ENCODE measurements around the gene NUP214. TPM values are rescaled to one million over a fixed set of nuclear protein-coding genes. Genes with fewer than 3 reads are reported as not detected.

The NUP214 gene
- total RNA-seq, 1 experiment from 2014 or later = 25.6 TPM

DNA sequence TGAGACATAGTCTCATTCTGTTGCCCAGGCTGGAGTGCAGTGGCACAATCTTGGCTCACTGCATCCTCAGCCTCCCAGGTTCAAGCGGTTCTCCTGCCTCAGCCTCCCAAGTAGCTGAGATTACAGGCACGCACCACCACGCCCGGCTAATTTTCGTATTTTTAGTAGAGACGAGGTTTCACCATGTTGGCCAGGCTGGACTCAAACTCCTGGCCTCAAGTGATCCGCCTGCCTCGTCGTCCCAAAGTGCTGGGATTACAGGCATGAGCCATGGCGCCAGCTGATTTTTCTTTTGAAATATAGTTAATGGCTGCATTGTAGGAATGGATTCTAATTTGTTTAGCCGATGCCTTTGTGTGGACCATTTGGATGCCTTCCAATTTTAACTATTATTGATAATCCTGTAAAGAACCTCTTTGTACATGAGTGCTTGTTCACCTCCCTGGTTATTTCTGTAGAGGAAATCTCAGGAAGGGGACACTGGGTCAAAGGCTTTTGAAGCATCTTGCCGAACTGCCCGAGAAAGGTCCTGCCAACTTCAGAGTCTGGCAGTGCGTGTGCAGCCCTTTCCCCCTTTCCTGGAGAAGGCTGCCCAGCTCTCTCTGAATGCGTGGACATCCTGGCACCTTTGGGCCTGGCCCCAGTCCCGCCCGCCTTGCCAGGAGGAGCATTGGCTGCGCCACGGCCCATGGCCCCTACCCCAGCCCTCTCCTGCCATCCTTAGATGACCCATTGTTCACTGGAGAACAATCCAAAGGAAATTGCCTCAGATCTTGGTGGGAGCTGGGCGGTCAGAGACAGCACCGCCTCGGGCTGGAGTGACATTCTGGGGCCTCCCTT lies 8.9 kb upstream of the NUP214 start:
- intact Hi-C loops (cut with micrococcal nuclease) = no loop called here
- Histone ChIP-seq H3K27ac (ENCODE audit: low read length) (no peak overlapping the region), H3K4me2 (ENCODE audit: low read length) (no peak overlapping the region), H3K27me3 (ENCODE audit: low read length) (no peaks in the 10 kb centered on the region), H4K20me1 (ENCODE audit: low read length) (no peaks in the 10 kb centered on the region), H3K4me1 (ENCODE audit: insufficient read depth, low read length) (no peaks in the 10 kb centered on the region), H3K4me3 (ENCODE audit: low read length) (no peak overlapping the region), H3K36me3 (ENCODE audit: low read depth, low read length) (no peaks in the 10 kb centered on the region), H2AFZ (ENCODE audit: low read length) (no peak overlapping the region), H3K9me2 (replicated peaks; ENCODE audit: low read length) (no peaks in the 10 kb centered on the region), H3K9ac (ENCODE audit: low read length) (no peak overlapping the region), H3K79me2 (ENCODE audit: low read length) (no peaks in the 10 kb centered on the region), H3K9me3 (ENCODE audit: low read length) (no peaks in the 10 kb centered on the region), H3F3A (ENCODE audit: low read length, unreplicated experiment) (no peaks in the 10 kb centered on the region)
- TF ChIP-seq, protein P1, sequence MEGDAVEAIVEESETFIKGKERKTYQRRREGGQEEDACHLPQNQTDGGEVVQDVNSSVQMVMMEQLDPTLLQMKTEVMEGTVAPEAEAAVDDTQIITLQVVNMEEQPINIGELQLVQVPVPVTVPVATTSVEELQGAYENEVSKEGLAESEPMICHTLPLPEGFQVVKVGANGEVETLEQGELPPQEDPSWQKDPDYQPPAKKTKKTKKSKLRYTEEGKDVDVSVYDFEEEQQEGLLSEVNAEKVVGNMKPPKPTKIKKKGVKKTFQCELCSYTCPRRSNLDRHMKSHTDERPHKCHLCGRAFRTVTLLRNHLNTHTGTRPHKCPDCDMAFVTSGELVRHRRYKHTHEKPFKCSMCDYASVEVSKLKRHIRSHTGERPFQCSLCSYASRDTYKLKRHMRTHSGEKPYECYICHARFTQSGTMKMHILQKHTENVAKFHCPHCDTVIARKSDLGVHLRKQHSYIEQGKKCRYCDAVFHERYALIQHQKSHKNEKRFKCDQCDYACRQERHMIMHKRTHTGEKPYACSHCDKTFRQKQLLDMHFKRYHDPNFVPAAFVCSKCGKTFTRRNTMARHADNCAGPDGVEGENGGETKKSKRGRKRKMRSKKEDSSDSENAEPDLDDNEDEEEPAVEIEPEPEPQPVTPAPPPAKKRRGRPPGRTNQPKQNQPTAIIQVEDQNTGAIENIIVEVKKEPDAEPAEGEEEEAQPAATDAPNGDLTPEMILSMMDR (conservative IDR thresholded peaks at IDR 0.05; ENCODE audit: low read depth, low read length) = no peak
- TF ChIP-seq EZH2 (IDR thresholded peaks at IDR 0.05; ENCODE audit: low read length, unreplicated experiment) (no peak), EZH2phosphoT487 (IDR thresholded peaks at IDR 0.05; ENCODE audit: borderline replicate concordance, low read length) (no peak)
- POLR2A ChIA-PET (ENCODE audit: unreplicated experiment) = no interaction called here
- DNase-seq (no peak), ATAC-seq (no peak)
- CTCF ChIA-PET = no interaction called here
- BruUV-seq (replicated peaks) = no TSS peak

DNA sequence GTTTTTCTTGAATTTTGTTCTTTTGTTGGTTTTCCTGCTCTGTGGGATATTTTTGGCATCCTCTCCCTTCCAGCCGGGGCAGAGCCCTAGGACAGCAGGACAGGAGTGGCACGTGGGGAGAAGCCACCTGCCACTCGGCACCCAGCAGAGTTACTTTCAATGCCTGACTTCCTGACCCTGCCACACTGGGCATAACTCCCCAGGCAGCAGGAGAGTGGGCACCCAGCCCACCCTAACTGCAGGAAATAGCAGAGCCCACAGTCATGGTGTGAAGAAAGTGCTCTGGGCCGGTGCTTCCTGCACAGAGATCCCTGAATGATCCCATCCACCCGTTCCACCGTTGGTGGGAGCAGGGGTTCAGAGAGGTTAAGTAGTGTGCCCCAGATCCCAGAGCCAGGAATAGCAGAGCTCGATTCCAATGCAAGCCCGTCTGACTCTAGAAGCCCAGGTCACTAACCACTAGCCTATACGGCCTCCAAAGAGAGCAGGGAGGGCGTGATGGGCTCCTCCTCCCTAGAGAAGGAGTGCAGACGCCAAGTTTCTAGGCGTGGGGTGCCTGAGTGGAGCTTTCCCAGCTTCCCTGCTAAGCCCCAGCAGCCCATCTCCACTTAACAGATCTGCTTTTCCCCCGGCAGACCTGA lies 8.1 kb upstream of the NUP214 start:
- no peaks in the 10 kb centered on the region for H4K20me1 ChIP-seq (ENCODE audit: low read length)
- H3K4me3 ChIP-seq (ENCODE audit: low read length) = no peak overlapping the region
- no TSS peak for BruUV-seq (replicated peaks)
- H3K27me3 ChIP-seq (ENCODE audit: low read length) = no peaks in the 10 kb centered on the region
- ATAC-seq (no peak), DNase-seq (no peak)
- H3K36me3 ChIP-seq (ENCODE audit: low read depth, low read length) = no peaks in the 10 kb centered on the region
- TF ChIP-seq EZH2 (IDR thresholded peaks at IDR 0.05; ENCODE audit: low read length, unreplicated experiment) = no peak
- TF ChIP-seq, protein P1 (conservative IDR thresholded peaks at IDR 0.05; ENCODE audit: low read depth, low read length) = no peak
- TF ChIP-seq EZH2phosphoT487 (IDR thresholded peaks at IDR 0.05; ENCODE audit: borderline replicate concordance, low read length) = no peak
- no peaks in the 10 kb centered on the region for H3K4me1 ChIP-seq (ENCODE audit: insufficient read depth, low read length)
- H3K4me2 ChIP-seq (ENCODE audit: low read length) = no peak overlapping the region
- POLR2A ChIA-PET (ENCODE audit: unreplicated experiment) = no interaction called here
- intact Hi-C loops (cut with micrococcal nuclease) = no loop called here
- CTCF ChIA-PET = no interaction called here
- no peak overlapping the region for H3K27ac ChIP-seq (ENCODE audit: low read length)
- H3K9ac ChIP-seq (ENCODE audit: low read length) = no peak overlapping the region
- H3K9me2 ChIP-seq (replicated peaks; ENCODE audit: low read length) = no peaks in the 10 kb centered on the region
- no peak overlapping the region for H2AFZ ChIP-seq (ENCODE audit: low read length)
- no peaks in the 10 kb centered on the region for H3K79me2 ChIP-seq (ENCODE audit: low read length)
- no peaks in the 10 kb centered on the region for H3K9me3 ChIP-seq (ENCODE audit: low read length)
- H3F3A ChIP-seq (ENCODE audit: low read length, unreplicated experiment) = no peaks in the 10 kb centered on the region

DNA sequence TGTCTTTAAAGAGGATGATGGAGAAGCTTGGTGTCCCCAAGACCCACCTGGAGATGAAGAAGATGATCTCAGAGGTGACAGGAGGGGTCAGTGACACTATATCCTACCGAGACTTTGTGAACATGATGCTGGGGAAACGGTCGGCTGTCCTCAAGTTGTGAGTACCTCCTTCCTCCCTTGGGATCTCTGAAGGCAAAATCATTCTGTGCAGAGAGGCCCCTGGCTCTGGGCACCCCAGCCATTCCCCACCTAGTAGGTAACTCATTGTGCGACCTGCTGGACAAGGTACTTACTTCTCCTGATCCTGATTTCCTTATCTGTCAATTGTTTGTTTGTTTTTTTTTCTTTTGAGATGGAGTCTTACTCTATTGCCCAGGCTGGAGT lies 7.6 kb upstream of the NUP214 start:
- H3K9ac ChIP-seq (ENCODE audit: low read length) = no peak overlapping the region
- ATAC-seq = no peak
- no peaks in the 10 kb centered on the region for H4K20me1 ChIP-seq (ENCODE audit: low read length)
- no peak overlapping the region for H3K4me3 ChIP-seq (ENCODE audit: low read length)
- H3K27ac ChIP-seq (ENCODE audit: low read length) = no peak overlapping the region
- no peak overlapping the region for H2AFZ ChIP-seq (ENCODE audit: low read length)
- no TSS peak for BruUV-seq (replicated peaks)
- no peaks in the 10 kb centered on the region for H3K36me3 ChIP-seq (ENCODE audit: low read depth, low read length)
- intact Hi-C loops (cut with micrococcal nuclease) = no loop called here
- TF ChIP-seq, protein P1 (conservative IDR thresholded peaks at IDR 0.05; ENCODE audit: low read depth, low read length) = no peak
- no peak for TF ChIP-seq EZH2 (IDR thresholded peaks at IDR 0.05; ENCODE audit: low read length, unreplicated experiment)
- no peak for TF ChIP-seq EZH2phosphoT487 (IDR thresholded peaks at IDR 0.05; ENCODE audit: borderline replicate concordance, low read length)
- no peaks in the 10 kb centered on the region for H3K4me1 ChIP-seq (ENCODE audit: insufficient read depth, low read length)
- ChIA-PET CTCF (no interaction called here), POLR2A (ENCODE audit: unreplicated experiment) (no interaction called here)
- no peaks in the 10 kb centered on the region for H3K79me2 ChIP-seq (ENCODE audit: low read length)
- DNase-seq = no peak
- no peaks in the 10 kb centered on the region for H3K27me3 ChIP-seq (ENCODE audit: low read length)
- H3K4me2 ChIP-seq (ENCODE audit: low read length) = no peak overlapping the region
- no peaks in the 10 kb centered on the region for H3K9me2 ChIP-seq (replicated peaks; ENCODE audit: low read length)
- H3K9me3 ChIP-seq (ENCODE audit: low read length) = no peaks in the 10 kb centered on the region
- H3F3A ChIP-seq (ENCODE audit: low read length, unreplicated experiment) = no peaks in the 10 kb centered on the region
